Glutamatergic neuron (in vitro differentiated cells): Measurements from ENCODE around the gene UNC5C. TPM values are rescaled to one million over a fixed set of nuclear protein-coding genes. Genes with fewer than 3 reads are reported as not detected.
A peak's percentile ranks its signal among the peaks of the same experiment; 100 is the strongest.

Experiments
- DNase-seq: peaks from one replicate; pipeline ENCODE4 v3.0.0; 2022
- H3K27ac Mint-ChIP-seq: one replicate; pipeline ENCODE4 v1.8.0; 2020; ENCODE audit warnings: mild to moderate bottlenecking, mixed read lengths, inconsistent platforms; ENCODE audit not compliant: unreplicated experiment
- H3K27me3 Mint-ChIP-seq: one replicate; pipeline ENCODE4 v1.8.0; 2020; ENCODE audit warnings: mild to moderate bottlenecking, moderate library complexity, mixed read lengths, inconsistent platforms; ENCODE audit not compliant: unreplicated experiment
- H3K36me3 Mint-ChIP-seq: one replicate; pipeline ENCODE4 v1.8.0; 2020; ENCODE audit warnings: mild to moderate bottlenecking, mixed read lengths, inconsistent platforms; ENCODE audit not compliant: unreplicated experiment
- H3K4me1 Mint-ChIP-seq: one replicate; pipeline ENCODE4 v1.8.0; 2020; ENCODE audit warnings: mild to moderate bottlenecking, low read depth, mixed read lengths, inconsistent platforms; ENCODE audit not compliant: unreplicated experiment
- H3K4me3 Mint-ChIP-seq: one replicate; pipeline ENCODE4 v1.8.0; 2020; ENCODE audit warnings: mild to moderate bottlenecking, mixed read lengths, inconsistent platforms; ENCODE audit not compliant: unreplicated experiment
- H3K9me3 Mint-ChIP-seq: one replicate; pipeline ENCODE4 v1.8.0; 2020; ENCODE audit warnings: mild to moderate bottlenecking, moderate library complexity, mixed read lengths, inconsistent platforms; ENCODE audit not compliant: unreplicated experiment
- total RNA-seq: library from RNA; stranded (reverse); fragmentation: NEBNext Ultra II Directional; extraction: Animal tissue kit (Norgen Biotek cat#: 25700); gene quantifications from one replicate; pipeline ENCODE4 v1.2.1, GENCODE V29; 2021; ENCODE audit not compliant: unreplicated experiment
- TF ChIP-seq, protein P1 (sequence below): fragments of 200-600 bp; sonication (generic); IDR thresholded peaks from one replicate; pipeline ENCODE4 v1.5.0; 2021; ENCODE audit not compliant: partially characterized antibody, unreplicated experiment

Gene UNC5C
- total RNA-seq, 1 donor from 2014 or later = 41.2 TPM

GRCh38 chr4:95183656-95184408 lies 364.9 kb downstream of the UNC5C start:
- Mint-ChIP-seq H3K4me1 (peaks cover 42% of the 10 kb centered on the region), H3K4me3 (no peak overlapping the region), H3K36me3 (no peaks in the 10 kb centered on the region), H3K27ac (no peak overlapping the region), H3K9me3 (peaks cover 10% of the 10 kb centered on the region), H3K27me3 (peaks cover 3% of the 10 kb centered on the region)
- TF ChIP-seq, protein P1, sequence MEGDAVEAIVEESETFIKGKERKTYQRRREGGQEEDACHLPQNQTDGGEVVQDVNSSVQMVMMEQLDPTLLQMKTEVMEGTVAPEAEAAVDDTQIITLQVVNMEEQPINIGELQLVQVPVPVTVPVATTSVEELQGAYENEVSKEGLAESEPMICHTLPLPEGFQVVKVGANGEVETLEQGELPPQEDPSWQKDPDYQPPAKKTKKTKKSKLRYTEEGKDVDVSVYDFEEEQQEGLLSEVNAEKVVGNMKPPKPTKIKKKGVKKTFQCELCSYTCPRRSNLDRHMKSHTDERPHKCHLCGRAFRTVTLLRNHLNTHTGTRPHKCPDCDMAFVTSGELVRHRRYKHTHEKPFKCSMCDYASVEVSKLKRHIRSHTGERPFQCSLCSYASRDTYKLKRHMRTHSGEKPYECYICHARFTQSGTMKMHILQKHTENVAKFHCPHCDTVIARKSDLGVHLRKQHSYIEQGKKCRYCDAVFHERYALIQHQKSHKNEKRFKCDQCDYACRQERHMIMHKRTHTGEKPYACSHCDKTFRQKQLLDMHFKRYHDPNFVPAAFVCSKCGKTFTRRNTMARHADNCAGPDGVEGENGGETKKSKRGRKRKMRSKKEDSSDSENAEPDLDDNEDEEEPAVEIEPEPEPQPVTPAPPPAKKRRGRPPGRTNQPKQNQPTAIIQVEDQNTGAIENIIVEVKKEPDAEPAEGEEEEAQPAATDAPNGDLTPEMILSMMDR = no peak
- DNase-seq = no peak

DNA sequence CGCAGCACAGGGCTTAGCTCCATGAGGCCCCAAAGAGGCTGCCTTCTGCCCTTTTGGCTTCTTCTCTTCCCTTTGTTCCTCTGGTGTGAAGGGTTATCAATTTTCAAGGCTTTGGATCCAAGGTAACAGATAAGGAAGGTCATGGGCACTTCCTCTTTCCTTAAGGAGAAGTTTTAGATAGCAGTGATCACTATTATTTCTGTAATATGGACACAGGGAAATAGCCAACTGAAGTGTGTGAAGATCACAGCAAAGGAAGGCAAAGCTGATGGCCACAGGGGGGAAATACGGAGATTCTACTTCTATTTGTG lies 366.8 kb downstream of the UNC5C start:
- Mint-ChIP-seq H3K36me3 (peaks cover 11% of the 10 kb centered on the region), H3K27me3 (peaks cover 3% of the 10 kb centered on the region), H3K4me1 (peaks cover 27% of the 10 kb centered on the region), H3K27ac (no peak overlapping the region), H3K9me3 (peaks cover 10% of the 10 kb centered on the region), H3K4me3 (no peak overlapping the region)
- no peak for DNase-seq
- TF ChIP-seq, protein P1 = no peak

- Mint-ChIP-seq H3K9me3 (peaks cover 6% of the 10 kb centered on the region), H3K4me3 (no peak overlapping the region), H3K27ac (no peak overlapping the region), H3K4me1 (peaks cover 24% of the 10 kb centered on the region), H3K27me3 (no peaks in the 10 kb centered on the region), H3K36me3 (peaks cover 12% of the 10 kb centered on the region)
- peak; percentile 36 for DNase-seq
- TF ChIP-seq, protein P1 = no peak
Measured at GRCh38 chr4:95181243-95181995, 367.4 kb downstream of the UNC5C start.

GRCh38 chr4:95180531-95181242 lies 368.1 kb downstream of the UNC5C start:
- TF ChIP-seq, protein P1 = no peak
- Mint-ChIP-seq H3K9me3 (peaks cover 6% of the 10 kb centered on the region), H3K4me1 (peaks cover 20% of the 10 kb centered on the region), H3K36me3 (peaks cover 12% of the 10 kb centered on the region), H3K27ac (peak overlapping the region; percentile 43), H3K4me3 (no peak overlapping the region), H3K27me3 (no peaks in the 10 kb centered on the region)
- no peak for DNase-seq
